Ovary (tissue), 3 donors: ENCODE results near the gene ASPA.

Experiments
- CTCF ChIP-seq, 3 donors: fragments of 450-650 bp in 2 of 3; fragments of 200-600 bp in 1 of 3; IDR thresholded peaks; one replicate each; pipeline versions ENCODE4 v1.5.1 to v1.8.0; 2016 to 2022; ENCODE audit warnings: antibody characterized with exemption in 3 of 3, mild to moderate bottlenecking in 1 of 3
- EP300 ChIP-seq: sonication (generic); formaldehyde crosslinking; IDR thresholded peaks from one replicate; pipeline ENCODE4 v1.6.1; 2017; ENCODE audit warnings: antibody characterized with exemption
- POLR2A ChIP-seq: fragments of 450-650 bp; IDR thresholded peaks from one replicate; pipeline ENCODE4 v1.6.1; 2017; ENCODE audit warnings: antibody characterized with exemption, mild to moderate bottlenecking, moderate library complexity
- donor health status: DM: no; HTN: no; CAD: no.

- no peak for TF ChIP-seq CTCF (IDR thresholded peaks at IDR 0.05)
- no peak for TF ChIP-seq POLR2A
- no peak for TF ChIP-seq EP300
Observed at GRCh38 chr17:3545151-3545550, 69.4 kb downstream of the ASPA start.
